ENCODE measurements around the gene RSL1D1.
"Not testable (repeated sequence)": the region's sequence is repeated elsewhere in the genome, so short reads cannot be mapped to it uniquely, and the experiment has no call there.

The RSL1D1 gene

DNA sequence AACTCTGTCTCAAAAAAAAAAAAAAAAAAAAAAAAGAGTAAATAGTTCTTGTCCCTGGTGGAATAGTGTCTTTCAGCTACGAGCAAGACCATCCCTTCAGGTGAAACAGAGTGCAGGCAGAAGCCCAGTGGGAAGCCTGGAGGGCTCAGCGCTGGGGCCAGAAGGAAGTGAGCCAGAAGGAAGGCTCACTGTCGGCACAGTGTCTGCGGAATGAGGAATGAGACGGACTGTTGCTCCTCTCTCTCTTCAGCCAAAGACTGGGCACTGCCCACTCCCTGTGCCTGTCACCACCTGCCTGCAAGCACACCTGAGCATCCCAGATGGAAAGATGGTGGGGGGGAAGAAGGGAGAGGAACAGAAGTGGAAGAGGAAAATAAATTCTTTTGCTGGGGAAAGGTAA, 7.5 kb downstream of the RSL1D1 start:
- no peak for DNase-seq (ENCODE audit: low read depth)

DNA sequence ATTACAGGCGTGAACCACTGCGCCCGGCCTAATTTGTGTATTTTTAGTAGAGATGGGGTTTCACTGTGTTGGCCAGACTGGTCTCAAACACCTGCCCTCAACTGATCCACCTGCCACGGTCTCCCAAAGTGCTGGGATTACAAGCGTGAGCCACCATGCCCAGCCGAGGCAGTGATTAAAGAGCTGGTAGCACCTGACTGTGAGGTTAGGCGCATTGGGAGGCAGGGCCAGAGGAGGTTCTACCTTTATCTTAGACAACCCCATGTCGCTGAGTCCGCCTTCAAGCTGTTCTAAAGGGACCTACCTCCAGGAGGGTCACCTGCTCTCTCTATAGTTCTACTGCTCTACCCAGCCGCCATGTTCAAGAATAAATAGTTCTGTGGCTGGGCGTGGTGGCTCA, 8.1 kb downstream of the RSL1D1 start:
- DNase-seq (ENCODE audit: low read depth): no peak

DNA sequence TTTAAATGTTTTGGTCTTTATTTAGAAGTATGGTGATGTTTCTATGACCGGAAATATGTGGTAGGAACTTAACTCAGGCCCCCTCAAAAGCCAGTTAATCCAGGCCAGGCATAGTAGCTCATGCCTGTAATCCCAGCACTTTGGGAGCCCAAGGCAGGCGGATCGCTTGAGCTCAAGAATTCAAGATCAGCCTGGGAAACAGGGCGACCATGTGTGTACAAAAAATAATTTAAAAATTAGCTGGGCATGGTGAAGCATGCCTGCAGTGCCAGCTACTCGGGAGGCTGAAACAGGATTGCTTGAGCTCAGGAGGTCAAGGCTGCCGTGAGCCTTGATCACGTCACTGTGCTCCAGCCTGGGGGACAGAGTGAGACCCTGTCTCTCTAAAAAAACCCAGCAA, 10.3 kb downstream of the RSL1D1 start:
- DNase-seq (ENCODE audit: low read depth): no peak

DNA sequence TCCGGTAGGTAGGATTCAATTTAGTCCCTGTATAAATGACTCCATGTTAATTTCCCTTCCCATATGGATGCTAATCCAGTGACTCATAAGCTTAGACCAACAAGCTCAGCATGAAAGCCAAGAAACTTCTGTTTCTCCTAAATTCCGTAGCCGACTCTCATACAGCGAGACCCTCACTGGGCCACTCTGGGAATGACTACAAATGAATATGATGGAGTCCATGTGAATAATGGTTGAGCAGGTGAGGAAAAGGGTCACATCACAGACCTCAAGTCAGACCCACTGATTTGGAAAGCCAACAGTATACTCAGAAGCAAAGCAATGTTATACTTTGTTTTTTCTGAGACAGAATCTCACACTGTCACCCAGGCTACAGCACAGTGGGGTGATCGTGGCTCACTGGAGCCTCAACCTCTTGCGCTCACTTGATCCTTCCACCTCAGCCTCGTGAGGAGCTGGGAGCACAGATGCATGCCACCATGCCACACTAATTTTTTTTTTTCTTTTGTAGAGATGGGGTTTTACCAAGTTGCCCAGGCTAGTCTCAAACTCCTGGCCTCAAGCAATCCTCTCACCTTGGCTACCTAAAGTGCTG, 14.6 kb downstream of the RSL1D1 start:
- peak; percentile 82 for DNase-seq (ENCODE audit: low read depth)

DNA sequence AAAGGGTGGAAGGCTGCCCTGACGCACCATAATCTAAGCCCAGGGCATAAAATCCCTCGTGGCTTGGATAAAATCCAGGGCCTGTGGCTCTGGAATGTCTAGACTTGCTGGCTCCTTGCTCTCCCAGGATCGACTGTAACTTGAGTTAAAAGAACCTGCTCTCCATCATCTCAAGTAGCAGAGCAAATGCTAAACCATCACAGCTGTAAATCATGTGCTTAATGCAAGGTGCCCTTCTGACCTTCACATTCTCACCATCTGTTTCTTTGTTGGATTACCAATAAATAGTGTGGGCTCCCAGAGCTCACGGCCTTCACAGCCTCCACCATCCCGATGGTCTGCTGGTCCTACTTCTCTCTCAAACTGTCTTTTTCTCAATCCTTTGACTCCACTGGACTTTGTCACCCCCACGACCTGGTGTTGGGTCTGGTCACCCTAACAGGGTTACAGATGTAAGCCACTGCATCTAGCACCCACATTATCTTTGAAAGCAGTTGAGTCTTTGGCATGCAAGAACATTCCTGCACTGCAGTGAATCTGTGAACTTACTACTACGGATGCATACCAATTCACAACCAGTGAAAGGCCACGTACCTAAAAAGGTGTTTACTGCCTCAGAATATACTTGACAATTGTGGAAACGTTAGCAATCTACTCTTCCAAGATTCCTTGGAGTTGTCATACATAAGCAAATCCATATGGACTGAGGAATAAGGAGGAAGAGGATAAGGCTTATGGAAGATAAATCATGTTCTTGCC, 15.3 kb downstream of the RSL1D1 start:
- peak; percentile 76 for DNase-seq (ENCODE audit: low read depth)

DNA sequence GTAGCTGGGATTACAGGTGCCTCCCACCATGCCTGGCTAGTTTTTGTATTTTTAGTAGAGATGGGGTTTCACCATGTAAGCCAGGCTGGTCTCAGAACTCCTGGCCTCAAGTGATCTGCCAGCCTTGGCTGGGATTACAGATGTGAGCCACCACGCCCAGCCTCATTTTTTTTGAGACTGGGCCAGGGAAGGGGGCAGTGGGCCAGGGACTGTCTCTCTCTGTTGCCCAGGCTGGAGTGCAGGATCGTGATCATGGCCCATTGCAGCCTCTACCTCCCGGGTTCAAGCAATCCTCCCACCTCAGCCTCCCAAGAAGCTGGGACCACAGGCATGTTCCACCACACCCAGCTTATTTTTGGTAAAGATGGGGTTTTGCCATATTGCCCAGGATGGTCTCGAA, 16.0 kb downstream of the RSL1D1 start:
- no peak for DNase-seq (ENCODE audit: low read depth)

DNA sequence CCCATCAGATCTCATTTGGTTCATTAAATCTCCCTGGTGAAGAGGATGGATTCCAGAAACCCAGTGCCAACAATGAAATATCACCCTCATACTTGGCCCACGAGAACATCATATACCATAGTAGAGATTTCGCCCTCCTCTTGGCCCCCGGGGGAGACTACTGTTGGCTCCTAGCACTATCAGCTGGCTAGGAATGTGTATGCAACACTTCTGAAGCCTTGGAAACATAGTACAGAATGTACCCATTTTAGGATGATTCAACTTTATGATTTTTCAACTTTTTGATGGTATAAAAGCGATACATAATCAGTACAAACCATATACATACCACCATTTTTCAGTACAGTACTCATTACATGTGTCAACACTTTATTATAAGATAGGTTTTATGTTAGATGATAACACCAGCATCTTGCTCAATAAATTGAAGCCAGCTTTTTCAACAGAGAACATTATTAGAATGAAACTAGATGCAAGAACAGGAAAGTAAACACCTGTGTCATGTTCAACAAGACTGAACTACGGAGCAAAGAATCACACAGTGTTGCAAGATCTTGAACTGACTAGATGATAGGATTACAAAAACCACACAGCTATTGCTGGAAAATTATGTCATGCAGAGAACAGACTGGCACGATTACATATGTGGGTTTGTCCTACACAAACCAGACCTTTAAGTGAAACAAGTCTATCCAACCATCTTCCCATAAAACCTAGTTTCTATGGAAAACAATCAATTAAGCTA, 17.2 kb downstream of the RSL1D1 start:
- DNase-seq (ENCODE audit: low read depth): peak; percentile 98

DNA sequence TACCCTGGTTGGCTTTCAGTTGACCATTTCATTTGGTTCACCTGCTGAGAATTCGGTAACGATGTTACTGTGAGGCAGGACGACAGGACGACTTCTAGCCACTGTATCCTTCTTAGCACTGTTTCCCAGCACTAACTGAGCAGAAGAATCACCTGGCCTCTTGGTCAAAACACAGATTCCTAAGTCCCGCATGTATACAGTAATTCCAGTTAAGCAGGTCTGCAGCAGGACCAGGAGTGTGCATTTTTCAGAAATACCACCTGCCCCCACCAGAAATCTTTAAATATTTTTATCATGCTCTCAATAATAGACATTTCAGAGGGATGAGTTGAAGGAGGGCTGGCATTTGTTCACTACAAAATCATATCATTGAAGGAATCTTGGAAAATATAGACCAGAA, 22.6 kb downstream of the RSL1D1 start:
- DNase-seq (ENCODE audit: low read depth): no peak

DNA sequence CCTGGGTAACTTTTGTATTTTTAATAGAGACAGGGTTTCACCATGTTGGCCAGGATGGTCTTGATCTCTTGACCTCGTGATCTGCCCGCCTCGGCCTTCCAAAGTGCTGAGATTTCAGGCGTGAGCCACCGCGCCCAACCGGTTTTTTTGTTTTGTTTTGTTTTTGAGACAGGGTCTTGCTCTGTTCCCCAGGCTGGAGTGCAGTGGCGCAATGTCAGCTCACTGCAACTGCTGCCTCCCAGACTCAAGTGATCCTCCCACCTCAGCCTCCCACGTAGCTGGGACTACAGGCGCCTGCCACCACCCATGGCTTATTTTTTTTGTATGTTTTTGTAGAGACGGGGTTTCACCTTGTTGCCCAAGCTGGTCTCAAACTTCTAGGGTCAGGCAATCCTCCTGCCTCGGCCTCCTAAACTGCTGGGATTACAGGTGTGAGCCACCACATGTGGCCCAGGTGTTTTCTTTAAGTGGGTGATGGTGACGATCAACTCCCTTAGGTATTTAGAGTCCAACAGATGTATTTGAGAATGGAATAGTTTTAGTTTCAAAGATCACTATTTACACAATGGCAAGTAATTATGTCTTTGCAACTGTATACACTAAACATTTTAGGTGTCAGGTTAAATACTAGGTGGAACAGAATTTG, 25.7 kb downstream of the RSL1D1 start:
- DNase-seq (ENCODE audit: low read depth): not testable (repeated sequence)

DNA sequence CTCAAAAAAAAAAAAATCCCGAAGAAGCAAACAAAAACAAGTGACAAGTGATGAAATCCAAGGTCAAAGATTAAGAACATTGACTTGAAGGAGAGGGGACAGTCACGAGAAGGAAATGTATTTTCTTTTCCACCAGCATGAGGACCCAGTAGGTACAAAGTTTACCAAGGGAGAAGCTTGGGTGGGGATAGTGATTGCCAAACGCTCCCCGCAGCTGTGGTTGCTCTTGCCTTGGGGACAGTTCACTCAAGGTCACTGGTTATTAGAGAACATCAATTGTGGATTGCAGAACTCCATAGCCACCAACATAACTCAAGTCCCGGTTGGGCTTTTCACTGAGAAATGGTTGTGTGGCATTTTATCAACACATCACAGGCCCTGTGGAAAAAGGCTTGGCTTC, 27.0 kb downstream of the RSL1D1 start:
- DNase-seq (ENCODE audit: low read depth): no peak

DNA sequence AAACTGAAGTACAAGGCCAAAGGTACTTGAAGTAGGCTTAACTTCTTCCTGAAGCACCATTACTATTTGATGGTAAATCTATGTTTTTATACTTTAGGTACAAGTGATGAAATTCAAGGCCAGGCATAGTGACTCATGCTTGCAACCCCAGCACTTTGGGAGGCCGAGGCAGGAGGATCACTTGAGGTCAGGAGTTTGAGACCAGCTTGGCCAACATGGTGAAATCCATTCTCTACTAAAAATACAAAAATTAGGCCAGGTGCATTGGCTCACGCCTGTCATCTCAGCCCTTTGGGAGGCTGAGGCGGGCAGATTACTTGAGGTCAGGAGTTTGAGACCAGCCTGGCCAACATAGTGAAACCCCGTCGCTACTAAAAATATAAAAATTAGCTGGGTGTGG, 27.7 kb downstream of the RSL1D1 start:
- not testable (repeated sequence) for DNase-seq (ENCODE audit: low read depth)

DNA sequence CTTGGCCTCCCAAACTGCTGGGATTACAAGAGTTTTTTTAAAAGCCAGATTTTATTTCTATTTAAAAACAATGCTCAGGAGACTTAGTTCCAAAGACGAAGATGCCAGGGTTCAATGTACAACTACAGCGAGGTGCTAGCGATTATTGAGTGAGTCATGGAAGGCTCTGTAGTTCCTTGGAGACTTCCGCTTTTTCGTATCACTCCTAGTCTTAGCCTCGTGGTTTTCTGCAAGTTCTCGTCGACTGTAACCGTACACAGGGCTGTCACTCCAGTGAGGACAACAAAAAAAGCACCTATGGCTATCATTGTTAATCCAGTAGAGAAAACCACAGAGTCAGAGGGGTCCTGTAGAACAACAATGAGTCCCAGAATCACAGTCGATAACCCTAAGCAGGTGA, 31.5 kb downstream of the RSL1D1 start:
- DNase-seq (ENCODE audit: low read depth): no peak

DNA sequence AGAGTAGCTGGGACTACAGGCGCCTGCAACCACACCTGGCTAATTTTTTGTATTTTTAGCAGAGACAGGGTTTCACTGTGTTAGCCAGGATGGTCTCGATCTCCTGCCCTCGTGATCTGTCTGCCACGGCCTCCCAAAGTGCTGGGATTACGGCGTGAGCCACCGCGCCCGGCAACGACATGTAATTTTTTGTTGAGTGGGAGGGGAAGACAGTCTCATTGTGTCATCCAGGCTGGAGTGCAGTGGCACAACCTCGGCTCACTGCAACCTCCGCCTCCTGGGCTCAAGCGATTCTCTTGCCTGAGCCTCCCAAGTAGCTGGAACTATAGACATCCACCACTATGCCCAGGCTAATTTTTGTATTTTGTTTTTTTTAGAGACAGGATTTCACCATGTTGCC, 32.4 kb downstream of the RSL1D1 start:
- DNase-seq (ENCODE audit: low read depth): not testable (repeated sequence)

DNA sequence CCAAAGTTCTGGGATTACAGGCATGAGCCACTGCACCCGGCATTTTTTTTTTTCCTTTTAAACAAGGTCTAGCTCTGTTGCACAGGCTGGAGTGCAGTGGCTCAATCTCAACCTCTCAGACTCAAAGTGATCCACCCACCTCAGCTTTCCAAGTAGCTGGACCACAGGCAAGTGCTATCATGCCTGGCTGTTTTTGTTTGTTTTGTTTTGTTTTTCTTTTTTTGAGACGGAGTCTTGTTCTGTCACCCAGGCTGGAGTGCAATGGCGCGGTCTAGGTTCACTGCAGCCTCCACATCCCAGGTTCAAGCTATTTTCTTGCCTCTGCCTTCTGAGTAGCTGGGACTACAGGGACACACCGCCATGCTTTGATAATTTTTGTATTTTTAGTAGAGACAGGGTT, 35.2 kb downstream of the RSL1D1 start:
- no peak for DNase-seq (ENCODE audit: low read depth)

DNA sequence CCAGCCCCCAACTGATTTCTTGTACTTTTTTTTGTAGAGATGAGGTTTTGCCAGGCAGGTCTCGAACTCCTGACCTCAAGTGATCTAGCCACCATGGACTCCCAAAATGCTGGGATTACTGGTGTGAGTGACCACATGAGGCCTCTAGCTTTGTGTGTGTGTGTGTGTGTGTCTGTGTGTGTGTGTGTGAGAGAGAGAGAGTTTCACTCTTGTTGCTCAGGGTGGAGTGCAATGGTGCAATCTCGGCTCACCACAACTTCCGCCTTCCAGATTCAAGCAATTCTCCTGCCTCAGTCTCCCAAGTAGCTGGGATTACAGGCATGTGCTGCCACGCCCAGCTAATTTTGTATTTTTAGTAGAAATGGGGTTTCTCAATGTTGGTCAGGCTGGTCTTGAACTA, 36.5 kb downstream of the RSL1D1 start:
- not testable (repeated sequence) for DNase-seq (ENCODE audit: low read depth)

DNA sequence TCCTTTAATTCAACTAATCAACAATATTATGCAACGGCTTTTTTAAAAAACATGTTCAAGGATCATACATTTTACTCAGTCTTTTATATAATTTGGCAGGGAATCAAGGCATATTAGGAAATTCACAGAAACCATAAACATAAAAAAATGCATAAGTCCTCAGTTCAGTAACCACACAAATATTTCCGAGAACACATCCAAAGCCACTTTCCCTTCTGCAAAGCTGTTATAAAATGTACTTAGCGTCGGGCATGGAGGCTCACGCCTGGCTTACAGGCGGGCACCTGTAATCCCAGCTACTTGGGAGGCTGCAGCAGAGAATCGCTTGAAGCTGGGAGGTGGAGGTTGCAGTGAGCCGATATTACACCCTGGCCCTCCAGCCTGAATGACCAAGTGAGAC, 44.6 kb downstream of the RSL1D1 start:
- peak; percentile 90 for DNase-seq (ENCODE audit: low read depth)

DNA sequence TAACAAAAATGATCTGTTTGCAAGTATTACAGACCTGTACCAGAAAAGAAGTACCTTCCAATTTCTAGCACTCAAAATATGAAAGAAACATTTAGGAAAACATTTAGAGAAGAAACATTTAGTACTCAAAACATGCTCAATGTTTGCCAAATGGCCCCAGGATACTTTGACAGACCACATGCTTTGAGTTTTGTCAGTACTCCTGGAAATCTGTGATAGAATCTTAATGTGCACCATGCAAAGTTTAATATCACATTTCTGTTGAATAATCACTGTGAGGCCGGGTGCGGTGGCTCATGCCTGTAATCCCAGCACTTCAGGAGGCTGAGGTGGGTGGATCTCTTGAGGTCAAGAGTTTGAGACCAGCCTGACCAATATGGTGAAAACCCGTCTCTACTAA, 45.8 kb downstream of the RSL1D1 start:
- DNase-seq (ENCODE audit: low read depth): no peak

DNA sequence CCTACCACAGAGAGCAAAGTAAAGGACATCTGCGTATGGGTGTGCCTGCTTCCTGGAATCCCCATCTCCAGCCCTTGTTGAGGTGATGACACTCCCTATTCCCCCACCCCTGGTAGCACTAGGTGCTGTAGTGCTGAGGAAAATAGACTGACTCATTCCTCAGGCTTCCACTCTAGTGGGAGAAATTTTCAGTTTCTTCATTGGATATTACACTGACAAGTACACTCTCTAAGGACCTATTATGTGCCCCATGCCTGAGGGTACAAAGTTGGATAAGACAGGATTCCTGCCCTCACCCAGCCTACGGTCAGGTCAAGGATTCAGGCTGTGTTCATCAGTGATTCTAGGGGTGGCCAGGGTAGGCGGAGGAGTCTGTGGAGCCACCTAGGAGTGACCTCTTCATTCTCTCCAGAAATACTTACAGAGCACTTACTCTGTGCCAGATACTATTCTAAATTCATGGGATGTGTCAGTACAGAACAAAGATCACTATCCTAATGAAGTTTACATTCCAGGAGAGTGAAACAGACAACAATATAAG, 49.8 kb downstream of the RSL1D1 start:
- DNase-seq (ENCODE audit: low read depth): peak; percentile 70

DNA sequence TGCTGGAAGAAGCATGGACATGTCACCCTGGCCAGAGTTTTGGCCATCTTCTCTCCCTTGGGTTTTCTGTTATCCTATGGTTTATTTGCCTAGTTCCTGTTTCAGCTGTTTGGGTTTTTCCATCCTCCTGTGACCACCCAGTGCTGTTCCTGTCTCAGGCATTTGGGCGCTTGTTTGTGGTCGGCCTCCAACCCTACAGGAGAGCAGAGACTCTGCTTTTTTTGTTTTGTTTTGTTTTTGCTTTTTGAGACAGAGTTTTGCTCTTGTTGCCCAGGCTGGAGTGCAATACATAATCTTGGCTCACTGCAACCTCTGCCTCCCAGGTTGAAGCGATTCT, 51.0 kb downstream of the RSL1D1 start:
- DNase-seq (ENCODE audit: low read depth): no peak

DNA sequence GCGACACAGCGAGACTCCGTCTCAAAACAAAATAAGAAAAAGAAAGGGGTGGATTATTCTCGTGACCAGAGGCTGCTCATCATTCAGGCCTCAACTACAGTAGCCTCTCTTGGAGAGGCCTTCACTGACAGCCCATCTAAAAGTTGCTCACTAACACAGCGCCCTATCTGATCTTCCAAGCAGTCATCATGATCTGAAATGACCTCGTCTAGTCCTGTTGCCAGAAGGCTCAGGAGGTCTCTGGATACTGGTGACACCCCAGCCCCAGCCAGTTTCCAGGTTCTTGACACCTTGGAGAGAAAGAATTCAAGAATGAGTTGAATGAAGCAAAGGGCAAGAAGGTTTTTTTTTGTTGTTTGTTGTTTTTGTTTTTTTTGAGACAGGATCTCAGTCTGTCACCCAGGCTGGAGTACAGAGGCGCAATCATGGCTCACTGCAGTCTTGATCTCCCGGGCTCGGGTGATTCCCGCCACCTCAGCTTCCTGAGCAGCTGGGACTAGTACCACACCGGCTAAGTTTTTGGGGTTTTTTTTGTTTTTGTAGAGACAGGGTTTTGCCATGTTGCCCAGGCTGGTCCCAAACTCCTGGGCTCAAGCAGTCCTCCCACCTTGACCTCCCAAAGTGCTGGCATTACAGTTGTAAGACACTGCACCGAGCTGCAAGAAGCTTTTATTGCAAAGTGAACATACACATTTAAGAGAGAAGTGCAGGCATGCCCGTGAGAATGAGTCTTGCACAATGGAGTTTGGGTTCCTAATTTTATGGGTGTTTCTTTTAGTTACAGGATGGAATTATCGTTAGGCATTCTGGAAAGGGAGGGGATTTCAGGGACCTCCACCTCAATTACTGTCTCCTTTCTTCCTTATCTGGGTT, 51.6 kb downstream of the RSL1D1 start:
- DNase-seq (ENCODE audit: low read depth): no peak

DNA sequence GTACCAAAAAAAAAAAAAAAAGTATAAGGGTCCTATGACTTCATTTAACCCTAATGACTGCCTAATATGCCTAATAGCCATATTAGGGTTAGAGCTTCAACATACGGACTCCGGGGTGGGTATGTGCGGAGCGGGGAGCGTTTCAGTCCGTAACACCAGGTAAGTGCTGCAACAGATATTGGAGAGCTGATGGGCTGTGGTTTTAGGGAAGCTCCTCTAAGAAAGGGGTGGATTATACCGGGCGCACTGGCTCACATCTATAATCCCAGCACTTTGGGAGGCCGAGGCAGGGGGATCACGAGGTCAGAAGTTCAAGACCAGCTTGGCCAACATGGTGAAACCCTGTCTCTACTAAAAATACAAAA, 52.3 kb downstream of the RSL1D1 start:
- DNase-seq (ENCODE audit: low read depth): no peak

DNA sequence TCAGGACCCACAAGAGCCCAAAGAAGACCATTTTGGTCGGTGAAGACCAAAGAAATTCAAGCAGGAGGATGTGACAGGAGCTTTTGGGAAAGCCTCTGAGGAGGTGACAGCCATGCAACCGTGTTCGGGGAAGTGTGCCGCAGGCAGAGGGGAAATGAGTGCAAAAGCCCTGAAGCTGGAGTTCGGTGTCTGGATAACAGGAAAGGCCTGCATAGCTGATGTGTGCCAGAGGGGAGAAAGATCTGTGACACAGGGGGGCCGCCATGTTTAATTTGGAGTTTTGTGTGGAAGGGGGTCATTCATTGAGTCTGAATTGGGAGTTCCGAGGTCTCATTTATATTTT, 53.4 kb downstream of the RSL1D1 start:
- no peak for DNase-seq (ENCODE audit: low read depth)

Data from iris pigment epithelial cell (primary cell).